Pons (tissue), 1 donor: ENCODE results near the gene MDFI.
"Not testable (repeated sequence)": the region's sequence is repeated elsewhere in the genome, so short reads cannot be mapped to it uniquely, and the experiment has no call there.

ENCODE experiments used
- DNase-seq: peaks from one replicate; pipeline ENCODE4 v3.0.0-alpha.2; 2016; ENCODE audit warnings: low spot score

Gene MDFI

GRCh38 chr6:41602864-41603608, 35.2 kb upstream of the MDFI start:
- peak; percentile 82 for DNase-seq

- DNase-seq, result no peak
Measured at GRCh38 chr6:41604006-41604405, 34.3 kb upstream of the MDFI start.

- DNase-seq, result no peak
Measured at GRCh38 chr6:41605649-41606048, 32.6 kb upstream of the MDFI start.

- no peak for DNase-seq
Measured at GRCh38 chr6:41607036-41607435, 31.2 kb upstream of the MDFI start.

GRCh38 chr6:41607736-41608135, 30.5 kb upstream of the MDFI start:
- no peak for DNase-seq

GRCh38 chr6:41608443-41609151, 29.7 kb upstream of the MDFI start:
- no peak for DNase-seq

- no peak for DNase-seq
Measured at GRCh38 chr6:41614715-41615114, 23.6 kb upstream of the MDFI start.

- DNase-seq, result no peak
Measured at GRCh38 chr6:41615311-41615710, 23.0 kb upstream of the MDFI start.

GRCh38 chr6:41618598-41618997, 19.7 kb upstream of the MDFI start:
- no peak for DNase-seq

- DNase-seq, result not testable (repeated sequence)
Measured at GRCh38 chr6:41619193-41619592, 19.1 kb upstream of the MDFI start.

GRCh38 chr6:41621367-41621766, 16.9 kb upstream of the MDFI start:
- DNase-seq, result no peak

GRCh38 chr6:41621802-41622201, 16.5 kb upstream of the MDFI start:
- no peak for DNase-seq

GRCh38 chr6:41622206-41622988, 15.9 kb upstream of the MDFI start:
- no peak for DNase-seq

GRCh38 chr6:41623330-41623729, 14.9 kb upstream of the MDFI start:
- no peak for DNase-seq

- no peak for DNase-seq
Measured at GRCh38 chr6:41624621-41625380, 13.5 kb upstream of the MDFI start.

- DNase-seq, result no peak
Measured at GRCh38 chr6:41625442-41625841, 12.8 kb upstream of the MDFI start.

- no peak for DNase-seq
Measured at GRCh38 chr6:41626022-41626421, 12.2 kb upstream of the MDFI start.

- DNase-seq, result no peak
Measured at GRCh38 chr6:41626917-41627316, 11.4 kb upstream of the MDFI start.

- DNase-seq, result no peak
Measured at GRCh38 chr6:41629128-41629527, 9.1 kb upstream of the MDFI start.

GRCh38 chr6:41630069-41630468, 8.2 kb upstream of the MDFI start:
- DNase-seq, result no peak

- no peak for DNase-seq
Measured at GRCh38 chr6:41630946-41631345, 7.3 kb upstream of the MDFI start.

GRCh38 chr6:41633056-41633634, 5.1 kb upstream of the MDFI start:
- DNase-seq, result no peak
